Glutamatergic neuron (in vitro differentiated cells): ENCODE results near the gene ARL14EPL. TPM values are rescaled to one million over a fixed set of nuclear protein-coding genes. Genes with fewer than 3 reads are reported as not detected.

ENCODE experiments used
- DNase-seq: peaks from one replicate; pipeline ENCODE4 v3.0.0; 2022
- H3K27ac Mint-ChIP-seq: one replicate; pipeline ENCODE4 v1.8.0; 2020; ENCODE audit warnings: mild to moderate bottlenecking, mixed read lengths, inconsistent platforms; ENCODE audit not compliant: unreplicated experiment
- H3K27me3 Mint-ChIP-seq: one replicate; pipeline ENCODE4 v1.8.0; 2020; ENCODE audit warnings: mild to moderate bottlenecking, moderate library complexity, mixed read lengths, inconsistent platforms; ENCODE audit not compliant: unreplicated experiment
- H3K36me3 Mint-ChIP-seq: one replicate; pipeline ENCODE4 v1.8.0; 2020; ENCODE audit warnings: mild to moderate bottlenecking, mixed read lengths, inconsistent platforms; ENCODE audit not compliant: unreplicated experiment
- H3K4me1 Mint-ChIP-seq: one replicate; pipeline ENCODE4 v1.8.0; 2020; ENCODE audit warnings: mild to moderate bottlenecking, low read depth, mixed read lengths, inconsistent platforms; ENCODE audit not compliant: unreplicated experiment
- H3K4me3 Mint-ChIP-seq: one replicate; pipeline ENCODE4 v1.8.0; 2020; ENCODE audit warnings: mild to moderate bottlenecking, mixed read lengths, inconsistent platforms; ENCODE audit not compliant: unreplicated experiment
- H3K9me3 Mint-ChIP-seq: one replicate; pipeline ENCODE4 v1.8.0; 2020; ENCODE audit warnings: mild to moderate bottlenecking, moderate library complexity, mixed read lengths, inconsistent platforms; ENCODE audit not compliant: unreplicated experiment
- CTCF ChIP-seq: fragments of 200-600 bp; sonication (generic); IDR thresholded peaks from one replicate; pipeline ENCODE4 v1.5.0; 2021; ENCODE audit not compliant: partially characterized antibody, unreplicated experiment
- total RNA-seq: library from RNA; stranded (reverse); fragmentation: NEBNext Ultra II Directional; extraction: Animal tissue kit (Norgen Biotek cat#: 25700); gene quantifications from one replicate; pipeline ENCODE4 v1.2.1, GENCODE V29; 2021; ENCODE audit not compliant: unreplicated experiment

ARL14EPL gene
- total RNA-seq, 1 donor from 2014 or later = not detected

- Mint-ChIP-seq H3K27ac (no peak overlapping the region), H3K36me3 (no peaks in the 10 kb centered on the region), H3K4me1 (peaks cover 8% of the 10 kb centered on the region), H3K27me3 (no peaks in the 10 kb centered on the region), H3K4me3 (no peak overlapping the region), H3K9me3 (no peaks in the 10 kb centered on the region)
- no peak for DNase-seq
- no peak for TF ChIP-seq CTCF
These were observed 11.8 kb downstream of the ARL14EPL start for GRCh38 chr5:116044073-116044472.

- TF ChIP-seq CTCF = no peak
- Mint-ChIP-seq H3K27ac (no peak overlapping the region), H3K4me3 (no peak overlapping the region), H3K4me1 (peaks cover 8% of the 10 kb centered on the region), H3K36me3 (no peaks in the 10 kb centered on the region), H3K9me3 (no peaks in the 10 kb centered on the region), H3K27me3 (no peaks in the 10 kb centered on the region)
- DNase-seq = no peak
These were observed 13.5 kb downstream of the ARL14EPL start for GRCh38 chr5:116045821-116046220.

GRCh38 chr5:116046261-116046660 lies 14.0 kb downstream of the ARL14EPL start:
- no peak for TF ChIP-seq CTCF
- Mint-ChIP-seq H3K9me3 (no peaks in the 10 kb centered on the region), H3K4me3 (no peak overlapping the region), H3K27me3 (no peaks in the 10 kb centered on the region), H3K4me1 (peaks cover 8% of the 10 kb centered on the region), H3K27ac (no peak overlapping the region), H3K36me3 (no peaks in the 10 kb centered on the region)
- no peak for DNase-seq

- no peak for DNase-seq
- H3K27ac Mint-ChIP-seq = no peak overlapping the region
- no peaks in the 10 kb centered on the region for H3K36me3 Mint-ChIP-seq
- no peak for TF ChIP-seq CTCF
- peaks cover 8% of the 10 kb centered on the region for H3K4me1 Mint-ChIP-seq
- no peak overlapping the region for H3K4me3 Mint-ChIP-seq
- H3K27me3 Mint-ChIP-seq = no peaks in the 10 kb centered on the region
- H3K9me3 Mint-ChIP-seq = no peaks in the 10 kb centered on the region
These were observed 14.6 kb downstream of the ARL14EPL start for GRCh38 chr5:116046823-116047222.

GRCh38 chr5:116058346-116058936 lies 26.2 kb downstream of the ARL14EPL start:
- no peaks in the 10 kb centered on the region for H3K27me3 Mint-ChIP-seq
- H3K27ac Mint-ChIP-seq = no peak overlapping the region
- no peak overlapping the region for H3K4me3 Mint-ChIP-seq
- H3K36me3 Mint-ChIP-seq = no peaks in the 10 kb centered on the region
- H3K9me3 Mint-ChIP-seq = peaks cover 1% of the 10 kb centered on the region
- no peak for TF ChIP-seq CTCF
- DNase-seq = no peak
- peaks cover 2% of the 10 kb centered on the region for H3K4me1 Mint-ChIP-seq
